HG02870 (cell line): ENCODE data around the gene FBXW9.
"Not testable (repeated sequence)": the region's sequence is repeated elsewhere in the genome, so short reads cannot be mapped to it uniquely, and the experiment has no call there.

Experiments
- ATAC-seq: cut with Tn5 transposase; IDR thresholded peaks from one replicate; pipeline ENCODE4 v1.9.1; 2021; ENCODE audit warnings: mild to moderate bottlenecking, moderate library complexity; ENCODE audit not compliant: unreplicated experiment

The FBXW9 gene

DNA sequence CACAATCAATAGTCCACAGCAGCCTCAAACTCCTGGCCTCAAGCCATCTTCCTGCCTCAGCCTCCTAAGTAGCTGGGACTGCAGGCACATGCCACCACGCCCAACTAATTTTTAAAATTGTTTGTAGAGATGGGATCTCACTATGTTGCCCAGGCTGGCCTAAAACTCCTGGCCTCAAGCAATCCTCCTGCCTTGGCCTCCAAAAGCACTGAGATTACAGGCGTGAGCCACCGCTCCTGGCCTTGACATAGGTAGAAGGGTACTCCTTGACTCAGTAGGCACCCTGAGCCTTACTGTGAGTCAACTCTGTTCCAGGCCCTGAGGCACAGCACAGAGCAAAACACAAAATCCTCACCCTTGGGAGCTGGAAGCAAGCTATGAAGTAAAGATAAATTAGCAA is 19.5 kb upstream of the FBXW9 start:
- ATAC-seq = no peak

GRCh38 chr19:12715102-12715501 is 18.7 kb upstream of the FBXW9 start:
- ATAC-seq = no peak

- ATAC-seq = not testable (repeated sequence)
Observed at GRCh38 chr19:12713304-12713703, 16.9 kb upstream of the FBXW9 start.

- not testable (repeated sequence) for ATAC-seq
Observed at GRCh38 chr19:12712077-12712476, 15.6 kb upstream of the FBXW9 start.

DNA sequence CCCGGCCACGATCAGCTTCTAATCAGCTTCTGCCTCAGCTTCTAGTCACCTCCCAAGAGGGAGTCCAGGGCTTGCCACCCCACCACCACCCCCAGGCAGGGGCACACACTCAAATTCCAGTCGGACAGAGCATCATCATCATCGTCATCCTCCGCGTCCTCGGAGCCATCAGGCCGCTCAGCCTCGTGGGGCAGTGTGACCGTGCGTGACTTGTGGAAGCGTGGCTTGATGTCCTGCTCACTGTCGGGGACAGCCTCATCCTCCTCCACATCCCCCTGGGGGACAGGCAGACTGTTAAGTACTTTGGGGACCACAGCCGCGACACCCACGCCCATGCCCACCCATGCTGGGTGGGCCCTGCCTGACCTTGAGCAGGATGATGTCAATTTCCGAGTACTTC is 14.8 kb upstream of the FBXW9 start:
- ATAC-seq = no peak

DNA sequence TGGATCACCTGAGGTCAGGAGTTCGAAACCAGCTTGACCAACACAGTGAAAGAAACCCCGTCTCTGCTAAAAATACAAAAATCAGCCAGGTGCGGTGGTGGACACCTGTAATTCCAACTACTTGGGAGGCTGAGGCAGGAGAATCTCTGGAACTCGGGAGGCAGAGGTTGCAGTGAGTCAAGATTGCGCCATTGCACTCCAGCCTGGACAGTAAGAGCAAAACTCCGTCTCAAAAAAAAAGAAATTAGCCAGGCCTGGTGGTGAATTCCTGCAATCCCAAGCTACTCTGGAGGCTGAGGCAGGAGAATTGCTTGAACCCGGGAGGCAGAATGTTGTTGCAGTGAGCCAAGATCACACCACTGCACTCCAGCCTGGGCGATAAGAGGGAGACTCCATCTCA is 12.2 kb upstream of the FBXW9 start:
- no peak for ATAC-seq

GRCh38 chr19:12706332-12706718 is 9.9 kb upstream of the FBXW9 start:
- ATAC-seq = no peak

GRCh38 chr19:12705654-12706331 is 9.4 kb upstream of the FBXW9 start:
- no peak for ATAC-seq

DNA sequence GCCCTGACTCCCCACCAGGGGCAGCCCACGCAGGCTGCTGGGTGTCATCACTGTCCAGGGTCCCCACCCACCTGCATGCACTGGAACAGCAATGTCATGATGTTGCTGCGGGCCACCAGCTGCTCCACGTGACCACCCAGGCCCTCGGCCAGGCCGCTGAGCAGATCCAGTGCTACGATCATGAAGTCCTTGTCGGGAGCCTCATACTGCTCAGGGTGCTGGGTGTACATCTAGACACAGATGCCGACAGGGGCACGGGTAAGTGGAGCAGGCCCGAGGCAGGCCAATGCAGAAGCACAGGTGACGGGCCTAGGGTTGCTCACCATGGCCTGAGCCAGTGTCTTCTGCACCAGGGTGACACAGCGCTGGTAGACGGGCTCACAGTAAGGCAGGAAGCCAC is 8.7 kb upstream of the FBXW9 start:
- no peak for ATAC-seq

- no peak for ATAC-seq
Observed at GRCh38 chr19:12703046-12703445, 6.6 kb upstream of the FBXW9 start.

DNA sequence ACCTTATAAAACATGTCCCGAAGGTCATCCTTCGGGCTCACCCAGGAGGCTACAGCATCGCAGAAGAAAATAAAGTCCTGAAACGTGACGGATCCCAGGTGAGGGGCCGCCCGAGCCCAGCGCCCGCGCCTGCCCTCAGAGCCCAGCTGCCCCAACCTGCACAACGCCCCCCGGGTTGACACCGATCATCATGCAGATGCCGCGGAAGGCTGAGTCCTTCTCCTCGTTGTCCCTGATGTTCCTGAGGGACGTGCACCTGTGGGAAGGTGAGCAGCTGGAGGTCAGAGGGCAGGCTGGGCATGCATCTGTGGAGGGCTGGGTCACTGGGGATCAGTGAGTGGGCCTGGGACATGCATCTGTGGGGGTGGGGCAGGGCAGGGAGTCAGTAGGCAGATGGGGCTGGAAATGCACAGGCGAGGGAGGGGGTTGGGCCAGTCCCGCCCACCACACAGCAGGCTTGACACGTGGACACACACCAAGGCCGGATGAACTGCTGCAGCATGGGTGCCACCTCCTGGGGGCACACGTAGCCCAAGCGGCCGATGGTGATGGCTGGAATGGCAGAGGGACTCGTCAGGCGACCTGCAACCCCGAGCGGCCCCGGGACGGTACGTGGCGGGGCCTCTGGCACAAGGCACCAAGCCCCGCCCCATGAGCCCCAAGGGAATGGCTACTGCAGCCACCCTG is 5.3 kb upstream of the FBXW9 start:
- ATAC-seq = no peak

GRCh38 chr19:12698138-12698537 is 1.7 kb upstream of the FBXW9 start:
- ATAC-seq = no peak

DNA sequence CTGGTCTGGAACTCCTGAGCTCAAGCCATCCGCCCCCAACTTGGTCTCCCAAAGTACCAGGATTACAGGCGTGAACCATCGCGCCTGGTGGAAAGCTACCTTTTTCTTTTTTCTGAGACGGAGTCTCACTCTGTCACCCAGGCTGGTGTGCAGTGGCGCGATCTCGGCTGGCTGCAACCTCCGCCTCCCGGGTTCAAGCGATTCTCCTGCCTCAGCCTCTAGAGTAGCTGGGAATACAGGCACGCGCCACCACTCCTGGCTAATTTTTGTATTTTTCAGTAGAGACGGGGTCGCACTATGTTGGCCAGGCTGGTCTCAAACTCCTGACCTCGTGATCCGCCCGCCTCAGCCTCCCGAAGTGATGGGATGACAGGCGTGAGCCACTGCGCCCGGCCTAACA is 994 bp upstream of the FBXW9 start:
- ATAC-seq = not testable (repeated sequence)

DNA sequence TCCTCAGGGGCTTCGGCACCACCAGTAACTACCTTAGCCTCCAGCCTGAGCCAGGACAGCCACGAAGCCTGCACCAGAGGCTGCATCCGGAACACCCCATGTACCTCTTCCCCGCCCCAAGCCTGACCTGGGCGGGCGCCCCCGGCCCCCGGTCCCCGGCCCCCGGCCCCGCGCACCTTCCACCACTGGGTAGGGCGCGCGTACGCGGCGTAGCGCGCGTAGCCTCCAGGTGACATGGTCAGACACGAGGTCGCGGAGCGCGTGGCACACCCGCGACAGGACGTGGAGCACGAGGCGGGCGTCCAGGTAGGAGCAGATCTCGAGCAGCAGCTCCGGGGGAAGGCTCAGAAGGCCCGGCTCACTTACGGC is 450 bp downstream of the FBXW9 start:
- no peak for ATAC-seq

DNA sequence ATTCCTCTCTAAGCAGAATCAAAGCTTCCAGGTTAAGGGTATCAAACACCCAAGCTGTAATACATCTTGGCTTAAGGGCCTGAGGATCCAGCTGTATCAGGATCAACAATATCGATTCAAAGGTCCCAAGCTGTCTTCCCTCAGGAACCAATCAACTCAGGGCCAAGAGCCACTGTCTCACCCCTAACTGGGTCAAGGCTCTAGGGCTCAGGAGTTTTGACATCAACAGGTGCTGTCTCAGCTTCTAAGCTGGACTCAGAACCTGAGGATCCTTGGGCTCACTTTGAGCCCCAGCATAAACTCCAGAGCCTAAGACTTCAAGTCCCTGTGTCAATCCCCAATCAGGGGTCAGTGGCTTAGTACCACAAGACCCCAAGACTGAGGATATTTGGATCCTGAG is 917 bp downstream of the FBXW9 start:
- ATAC-seq = no peak

GRCh38 chr19:12695096-12695495 is 1.3 kb downstream of the FBXW9 start:
- ATAC-seq = no peak

- ATAC-seq = no peak
Observed at GRCh38 chr19:12694641-12695040, 1.8 kb downstream of the FBXW9 start.

DNA sequence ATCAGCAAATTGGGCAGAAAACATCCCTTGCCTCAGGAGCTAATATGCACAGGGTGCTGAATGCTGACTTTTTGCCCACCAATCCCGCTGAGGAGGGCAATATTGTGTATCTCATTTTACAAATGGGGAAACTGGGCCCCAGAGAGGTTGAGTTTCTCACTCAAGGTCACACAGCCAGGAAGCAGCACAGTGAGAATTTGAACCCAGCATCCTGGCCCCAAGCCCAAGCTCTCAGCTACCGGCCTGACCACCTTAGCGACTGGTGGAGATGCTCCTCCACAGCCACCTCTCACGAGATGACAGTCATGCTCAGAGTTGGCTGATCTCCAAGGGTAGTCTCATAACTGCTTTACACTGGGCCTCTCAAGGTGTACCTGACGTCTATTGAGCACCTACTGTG is 3.5 kb downstream of the FBXW9 start:
- ATAC-seq = no peak

DNA sequence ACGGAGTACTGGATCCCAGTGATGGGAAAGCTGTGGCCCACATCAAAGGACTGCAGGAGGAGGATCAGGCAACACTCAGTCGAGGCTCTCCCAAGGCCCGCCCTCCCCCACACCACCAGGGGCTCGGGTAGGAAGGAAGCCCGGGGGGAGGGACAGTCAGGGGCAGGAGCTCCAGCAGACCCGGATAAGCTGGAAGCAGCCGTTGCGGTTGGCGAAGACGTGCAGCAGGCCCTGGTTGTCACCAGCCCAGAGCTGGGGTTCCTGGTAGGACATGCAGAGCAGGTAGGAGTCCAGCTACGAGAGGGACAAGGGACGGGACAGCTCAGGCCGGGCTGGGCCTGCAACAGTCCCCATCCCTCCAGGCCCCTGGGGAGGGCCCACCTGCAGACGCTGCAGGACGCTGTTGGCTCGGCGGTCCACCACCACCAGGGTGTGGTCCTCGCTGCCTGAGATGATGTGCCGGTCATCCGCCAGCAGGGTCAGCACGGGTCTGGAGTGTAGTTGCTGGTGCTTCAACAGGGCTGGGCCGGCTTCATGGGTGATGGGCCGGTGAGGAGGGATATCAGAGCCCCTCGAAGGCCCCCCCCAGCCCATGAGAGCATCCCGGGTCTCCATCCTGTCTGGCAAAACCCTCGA is 6.7 kb downstream of the FBXW9 start:
- no peak for ATAC-seq

DNA sequence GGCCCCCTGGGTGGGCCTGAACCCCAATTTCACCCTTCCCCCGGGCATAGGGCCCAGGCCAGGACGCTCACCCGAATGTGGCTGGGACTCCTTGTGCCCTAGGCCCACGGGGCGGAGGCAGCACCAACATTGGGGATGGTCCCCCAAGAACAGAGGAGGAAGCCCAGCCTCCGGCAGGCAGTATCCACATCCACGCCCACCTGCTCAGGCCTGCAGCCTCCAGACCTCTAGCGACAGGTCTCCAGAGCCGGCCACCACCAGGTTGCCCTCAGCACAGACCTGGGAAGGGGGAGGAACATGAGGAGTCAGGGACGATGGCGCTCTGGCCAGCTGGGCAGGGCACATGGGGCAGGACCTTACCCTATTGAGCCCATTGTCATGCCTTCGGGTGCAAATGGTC is 7.4 kb downstream of the FBXW9 start:
- no peak for ATAC-seq

DNA sequence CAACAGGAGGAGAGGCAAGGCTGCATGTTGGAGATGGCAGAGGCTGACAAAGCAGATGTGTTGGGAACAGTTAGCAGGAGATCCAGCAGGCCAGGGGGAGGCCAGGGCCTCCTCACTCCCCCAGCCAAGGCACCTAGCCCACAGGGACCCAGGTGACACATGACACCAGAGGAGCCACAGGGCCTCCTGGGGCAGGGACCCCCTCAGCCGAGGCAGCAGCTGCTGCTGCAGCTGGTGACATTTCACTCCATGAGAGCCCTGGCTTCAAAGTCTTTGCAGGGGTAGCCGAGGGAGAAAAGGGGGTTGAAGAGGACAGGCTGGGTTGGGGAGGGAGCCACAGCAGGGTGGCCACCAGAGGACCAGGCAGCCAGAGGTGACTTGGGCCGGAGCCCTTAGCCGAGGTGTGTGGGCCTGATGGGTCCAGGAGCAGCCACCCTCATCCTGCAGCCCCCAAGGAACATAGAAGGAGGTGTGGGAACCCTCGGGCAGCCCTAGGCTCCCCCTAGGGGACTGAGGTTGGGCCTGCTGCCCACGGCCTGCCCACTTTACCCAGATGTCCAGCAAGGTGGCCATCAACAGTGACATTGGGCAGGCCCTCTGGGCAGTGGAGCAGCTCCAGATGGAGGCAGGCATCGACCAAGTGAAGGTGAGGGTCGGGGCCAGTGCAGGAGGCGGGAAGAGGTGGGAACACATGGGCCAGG is 8.8 kb downstream of the FBXW9 start, which contains the start of gene GNG14:
GNG14 (plus strand) TSS at position 503 of the 701 bp plus-strand sequence; CDS start at position 554, 51 bp downstream.
- ATAC-seq = no peak

DNA sequence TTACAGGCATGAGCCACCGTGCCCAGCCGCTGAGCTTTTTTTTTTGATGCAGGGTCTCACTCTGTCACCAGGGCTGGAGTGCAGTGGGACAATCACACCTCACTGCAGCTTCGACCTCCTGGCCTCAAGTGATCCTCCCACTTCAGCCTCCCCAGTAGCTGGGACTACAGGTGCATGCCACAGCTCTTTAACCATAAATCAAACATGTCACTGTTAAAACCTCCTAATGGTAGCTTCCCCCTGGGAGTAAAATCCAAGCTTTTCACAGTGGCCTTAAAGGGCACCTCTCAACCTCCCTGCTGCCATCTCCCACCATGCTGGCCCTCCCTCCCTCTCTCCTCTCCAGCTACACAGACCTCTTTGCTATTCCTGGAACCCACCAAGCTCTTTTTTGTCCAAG is 10.6 kb downstream of the FBXW9 start:
- no peak for ATAC-seq
